ENCODE measurements around the gene RAPGEF1. TPM values are rescaled to one million over a fixed set of nuclear protein-coding genes. Genes with fewer than 3 reads are reported as not detected.
A peak's percentile ranks its signal among the peaks of the same experiment; 100 is the strongest.

Gene RAPGEF1
- total RNA-seq, 2 experiments from 2014 or later, result 187 to 215 TPM

GRCh38 chr9:131608493-131609037, 131.3 kb downstream of the RAPGEF1 start:
- H3K27ac Mint-ChIP-seq, result no peak overlapping the region
- no peaks in the 10 kb centered on the region for H3K9me3 Mint-ChIP-seq (ENCODE audit: low read depth)
- peaks cover 29% of the 10 kb centered on the region for H3K36me3 Mint-ChIP-seq
- no peaks in the 10 kb centered on the region for H3K27me3 Mint-ChIP-seq
- no peaks in the 10 kb centered on the region for H3K4me1 Mint-ChIP-seq
- no peak for DNase-seq
- H3K4me3 Mint-ChIP-seq, result no peak overlapping the region
- ATAC-seq, result no peak
- CTCF ChIA-PET, result no interaction called here

- Mint-ChIP-seq H3K27ac (no peak overlapping the region), H3K27me3 (no peaks in the 10 kb centered on the region), H3K4me1 (no peaks in the 10 kb centered on the region), H3K4me3 (no peak overlapping the region), H3K36me3 (peaks cover 33% of the 10 kb centered on the region), H3K9me3 (ENCODE audit: low read depth) (no peaks in the 10 kb centered on the region)
- ATAC-seq (no peak), DNase-seq (no peak)
- CTCF ChIA-PET, result interaction anchor here (1.0 to 1.2 kb wide), 2 partner anchors 17 to 133 kb away, joined by 3 to 5 read pairs; partner anchors contain the start of gene RAPGEF1
These were observed 132.3 kb downstream of the RAPGEF1 start for GRCh38 chr9:131607591-131607990.

- DNase-seq (no peak), ATAC-seq (no peak)
- CTCF ChIA-PET, result interaction anchor here (0.7 to 1.2 kb wide), 3 partner anchors 16 to 142 kb away, joined by 3 to 5 read pairs (median 3); partner anchors contain the start of gene RAPGEF1
- Mint-ChIP-seq H3K9me3 (ENCODE audit: low read depth) (no peaks in the 10 kb centered on the region), H3K4me3 (no peak overlapping the region), H3K27ac (no peak overlapping the region), H3K4me1 (no peaks in the 10 kb centered on the region), H3K27me3 (no peaks in the 10 kb centered on the region), H3K36me3 (peaks cover 35% of the 10 kb centered on the region)
These were observed 132.8 kb downstream of the RAPGEF1 start for GRCh38 chr9:131606896-131607567.

GRCh38 chr9:131605770-131606590, 133.9 kb downstream of the RAPGEF1 start:
- H3K4me3 Mint-ChIP-seq, result no peak overlapping the region
- H3K9me3 Mint-ChIP-seq (ENCODE audit: low read depth), result no peaks in the 10 kb centered on the region
- no peaks in the 10 kb centered on the region for H3K27me3 Mint-ChIP-seq
- H3K36me3 Mint-ChIP-seq, result peaks cover 38% of the 10 kb centered on the region
- CTCF ChIA-PET, result interaction anchor here (0.7 to 0.8 kb wide), 2 partner anchors 143 to 429 kb away, joined by 3 read pairs; no protein-coding TSS in a partner anchor
- no peaks in the 10 kb centered on the region for H3K4me1 Mint-ChIP-seq
- ATAC-seq, result no peak
- peak overlapping the region; percentile 65 for H3K27ac Mint-ChIP-seq
- DNase-seq, result no peak

GRCh38 chr9:131603711-131604439, 136.0 kb downstream of the RAPGEF1 start:
- Mint-ChIP-seq H3K4me1 (no peaks in the 10 kb centered on the region), H3K27ac (peak overlapping the region; percentile 22), H3K36me3 (peaks cover 40% of the 10 kb centered on the region), H3K9me3 (ENCODE audit: low read depth) (no peaks in the 10 kb centered on the region), H3K4me3 (no peak overlapping the region), H3K27me3 (no peaks in the 10 kb centered on the region)
- CTCF ChIA-PET, result interaction anchor here (1.0 to 3.1 kb wide), 3 partner anchors 10 to 137 kb away, joined by 3 to 12 read pairs (median 4); no protein-coding TSS in a partner anchor
- DNase-seq, result no peak
- no peak for ATAC-seq

- H3K27ac Mint-ChIP-seq, result peak overlapping the region; percentile 21
- no peaks in the 10 kb centered on the region for H3K27me3 Mint-ChIP-seq
- CTCF ChIA-PET, result interaction anchor here (1.0 to 3.1 kb wide), 3 partner anchors 10 to 138 kb away, joined by 3 to 12 read pairs (median 4); no protein-coding TSS in a partner anchor
- peaks cover 43% of the 10 kb centered on the region for H3K36me3 Mint-ChIP-seq
- DNase-seq (no peak), ATAC-seq (no peak)
- H3K4me1 Mint-ChIP-seq, result no peaks in the 10 kb centered on the region
- H3K9me3 Mint-ChIP-seq (ENCODE audit: low read depth), result no peaks in the 10 kb centered on the region
- H3K4me3 Mint-ChIP-seq, result no peak overlapping the region
These were observed 136.7 kb downstream of the RAPGEF1 start for GRCh38 chr9:131603199-131603598.

GRCh38 chr9:131601683-131602181, 138.1 kb downstream of the RAPGEF1 start:
- peak overlapping the region; percentile 22 for H3K27ac Mint-ChIP-seq
- ATAC-seq (no peak), DNase-seq (no peak)
- no peaks in the 10 kb centered on the region for H3K9me3 Mint-ChIP-seq (ENCODE audit: low read depth)
- no peaks in the 10 kb centered on the region for H3K4me1 Mint-ChIP-seq
- CTCF ChIA-PET, result interaction anchor here (0.7 to 3.1 kb wide), 4 partner anchors 9 to 139 kb away, joined by 3 to 12 read pairs (median 4); no protein-coding TSS in a partner anchor
- H3K36me3 Mint-ChIP-seq, result peaks cover 48% of the 10 kb centered on the region
- no peak overlapping the region for H3K4me3 Mint-ChIP-seq
- no peaks in the 10 kb centered on the region for H3K27me3 Mint-ChIP-seq

GRCh38 chr9:131598121-131598520, 141.8 kb downstream of the RAPGEF1 start:
- Mint-ChIP-seq H3K36me3 (peaks cover 38% of the 10 kb centered on the region), H3K4me3 (no peak overlapping the region), H3K27ac (no peak overlapping the region), H3K4me1 (no peaks in the 10 kb centered on the region), H3K9me3 (ENCODE audit: low read depth) (no peaks in the 10 kb centered on the region), H3K27me3 (no peaks in the 10 kb centered on the region)
- ATAC-seq (no peak), DNase-seq (no peak)
- CTCF ChIA-PET, result interaction anchor here (0.6 to 1.6 kb wide), 2 partner anchors 248 to 540 kb away, joined by 4 read pairs; no protein-coding TSS in a partner anchor

GRCh38 chr9:131597246-131597645, 142.6 kb downstream of the RAPGEF1 start:
- H3K27ac Mint-ChIP-seq, result no peak overlapping the region
- no peak for ATAC-seq
- no peaks in the 10 kb centered on the region for H3K4me1 Mint-ChIP-seq
- CTCF ChIA-PET, result no interaction called here
- DNase-seq, result no peak
- no peaks in the 10 kb centered on the region for H3K9me3 Mint-ChIP-seq (ENCODE audit: low read depth)
- no peak overlapping the region for H3K4me3 Mint-ChIP-seq
- peaks cover 34% of the 10 kb centered on the region for H3K36me3 Mint-ChIP-seq
- H3K27me3 Mint-ChIP-seq, result no peaks in the 10 kb centered on the region

GRCh38 chr9:131596430-131596743, 143.5 kb downstream of the RAPGEF1 start:
- no peak overlapping the region for H3K4me3 Mint-ChIP-seq

GRCh38 chr9:131595696-131596429, 144.0 kb downstream of the RAPGEF1 start:
- DNase-seq, result no peak
- no peaks in the 10 kb centered on the region for H3K9me3 Mint-ChIP-seq (ENCODE audit: low read depth)
- no peak overlapping the region for H3K4me3 Mint-ChIP-seq
- no peaks in the 10 kb centered on the region for H3K27me3 Mint-ChIP-seq
- no peak for ATAC-seq
- H3K27ac Mint-ChIP-seq, result peak overlapping the region; percentile 36
- CTCF ChIA-PET, result no interaction called here
- peaks cover 29% of the 10 kb centered on the region for H3K36me3 Mint-ChIP-seq
- peaks cover 13% of the 10 kb centered on the region for H3K4me1 Mint-ChIP-seq

More at GRCh38 chr9:131596430-131596743, 143.5 kb downstream of the RAPGEF1 start:
- Mint-ChIP-seq H3K9me3 (ENCODE audit: low read depth) (no peaks in the 10 kb centered on the region), H3K27me3 (no peaks in the 10 kb centered on the region), H3K36me3 (peaks cover 33% of the 10 kb centered on the region), H3K4me1 (peaks cover 8% of the 10 kb centered on the region), H3K27ac (peak overlapping the region; percentile 20)
- CTCF ChIA-PET, result no interaction called here
- no peak for ATAC-seq
- no peak for DNase-seq

- H3K27ac Mint-ChIP-seq, result no peak overlapping the region
- ATAC-seq, result no peak
- H3K27me3 Mint-ChIP-seq, result no peaks in the 10 kb centered on the region
- H3K36me3 Mint-ChIP-seq, result peaks cover 30% of the 10 kb centered on the region
- CTCF ChIA-PET, result interaction anchor here (0.7 to 8.2 kb wide), 3 partner anchors 29 to 143 kb away, joined by 3 to 208 read pairs (median 3); partner anchors contain the start of gene RAPGEF1
- no peak overlapping the region for H3K4me3 Mint-ChIP-seq
- no peaks in the 10 kb centered on the region for H3K9me3 Mint-ChIP-seq (ENCODE audit: low read depth)
- peaks cover 21% of the 10 kb centered on the region for H3K4me1 Mint-ChIP-seq
- DNase-seq, result no peak
These were observed 144.8 kb downstream of the RAPGEF1 start for GRCh38 chr9:131594906-131595665.

All from activated CD8-positive, alpha-beta memory T cell treated with anti-CD3 and anti-CD28 coated beads, Interleukin-2, amount 10 ng/mL, durations not matched to agents 7 days and 5 days (primary cell).